Hepatocyte (in vitro differentiated cells): Measurements from ENCODE around the gene OR4C45. TPM values are rescaled to one million over a fixed set of nuclear protein-coding genes. Genes with fewer than 3 reads are reported as not detected.

ENCODE experiments used
- DNase-seq: peaks from one replicate; pipeline ENCODE4 v3.0.0-alpha.2; 2016; ENCODE audit warnings: low spot score
- H2AFZ ChIP-seq: fragments of 200-600 bp; sonication (generic); 2 replicates; pipeline ENCODE4 v1.6.0; 2016; ENCODE audit warnings: antibody characterized with exemption, mild to moderate bottlenecking
- H3K27ac ChIP-seq: fragments of 200-600 bp; sonication (generic); 2 replicates; pipeline ENCODE4 v1.5.1; 2016; ENCODE audit warnings: mild to moderate bottlenecking
- H3K27me3 ChIP-seq: fragments of 200-600 bp; sonication (generic); 2 replicates; pipeline ENCODE4 v1.6.1; 2016
- H3K36me3 ChIP-seq: fragments of 200-600 bp; sonication (generic); replicated peaks from 2 replicates; pipeline ENCODE4 v1.5.1; 2016; ENCODE audit warnings: low read depth; ENCODE audit not compliant: insufficient read depth
- H3K4me1 ChIP-seq: fragments of 200-600 bp; sonication (generic); 2 replicates; pipeline ENCODE4 v1.5.1; 2016; ENCODE audit warnings: mild to moderate bottlenecking, moderate library complexity; ENCODE audit not compliant: insufficient read depth
- H3K4me2 ChIP-seq: fragments of 200-600 bp; sonication (generic); 2 replicates; pipeline ENCODE4 v1.6.0; 2016
- H3K4me3 ChIP-seq: fragments of 200-600 bp; sonication (generic); 2 replicates; pipeline ENCODE4 v1.5.1; 2016; ENCODE audit warnings: mild to moderate bottlenecking
- H3K79me2 ChIP-seq: fragments of 200-600 bp; sonication (generic); 2 replicates; pipeline ENCODE4 v1.6.0; 2017; ENCODE audit warnings: mild to moderate bottlenecking
- H3K9me2 ChIP-seq: fragments of 200-600 bp; sonication (generic); replicated peaks from 2 replicates; pipeline ENCODE4 v1.6.0; 2017; ENCODE audit warnings: mild to moderate bottlenecking; ENCODE audit not compliant: insufficient read depth
- H3K9me3 ChIP-seq: fragments of 200-600 bp; sonication (generic); 2 replicates; pipeline ENCODE4 v1.5.1; 2016; ENCODE audit warnings: low read depth, mild to moderate bottlenecking
- H4K20me1 ChIP-seq: fragments of 200-600 bp; sonication (generic); 2 replicates; pipeline ENCODE4 v1.6.0; 2016; ENCODE audit warnings: mild to moderate bottlenecking; ENCODE audit not compliant: insufficient read depth, poor library complexity, severe bottlenecking
- EZH2 ChIP-seq: fragments of 200-600 bp; sonication (generic); IDR thresholded peaks from 2 replicates; pipeline ENCODE4 v1.6.1; 2016; ENCODE audit warnings: antibody characterized with exemption, mild to moderate bottlenecking, borderline replicate concordance
- EZH2phosphoT487 ChIP-seq: fragments of 200-600 bp; sonication (generic); IDR thresholded peaks from one replicate; pipeline ENCODE4 v1.6.1; 2018; ENCODE audit warnings: antibody characterized with exemption, mild to moderate bottlenecking, low read depth, moderate library complexity; ENCODE audit not compliant: unreplicated experiment, severe bottlenecking
- polyA plus RNA-seq: library from polyadenylated mRNA; unstranded; fragments of >200 nt; fragmentation: Nextera tagmentation; extraction: Ambion mirVana; gene quantifications from 2 replicates; pipeline ENCODE4 v1.2.1, GENCODE V29; 2016
- total RNA-seq: library from RNA; depleted of rRNA; stranded (reverse); fragments of >200 nt; gene quantifications from 2 replicates; pipeline ENCODE4 v1.2.3, GENCODE V29; 2014
- TF ChIP-seq, protein P1 (sequence below): fragments of 200-600 bp; sonication (generic); IDR thresholded peaks from 2 replicates; pipeline ENCODE4 v1.5.1; 2016; ENCODE audit warnings: antibody characterized with exemption, mild to moderate bottlenecking; ENCODE audit not compliant: poor library complexity

Gene OR4C45
- total and polyA plus RNA-seq, 2 experiments from 2014 or later: not detected

- Histone ChIP-seq H3K4me3 (no peak overlapping the region), H3K9me3 (peaks cover 6% of the 10 kb centered on the region), H3K4me1 (no peaks in the 10 kb centered on the region), H2AFZ (no peak overlapping the region), H3K27me3 (no peaks in the 10 kb centered on the region), H4K20me1 (no peaks in the 10 kb centered on the region), H3K4me2 (no peak overlapping the region), H3K36me3 (no peaks in the 10 kb centered on the region), H3K79me2 (no peaks in the 10 kb centered on the region), H3K9me2 (no peaks in the 10 kb centered on the region), H3K27ac (no peak overlapping the region)
- DNase-seq: no peak
- TF ChIP-seq EZH2: no peak
- no peak for TF ChIP-seq EZH2phosphoT487
- TF ChIP-seq, protein P1, sequence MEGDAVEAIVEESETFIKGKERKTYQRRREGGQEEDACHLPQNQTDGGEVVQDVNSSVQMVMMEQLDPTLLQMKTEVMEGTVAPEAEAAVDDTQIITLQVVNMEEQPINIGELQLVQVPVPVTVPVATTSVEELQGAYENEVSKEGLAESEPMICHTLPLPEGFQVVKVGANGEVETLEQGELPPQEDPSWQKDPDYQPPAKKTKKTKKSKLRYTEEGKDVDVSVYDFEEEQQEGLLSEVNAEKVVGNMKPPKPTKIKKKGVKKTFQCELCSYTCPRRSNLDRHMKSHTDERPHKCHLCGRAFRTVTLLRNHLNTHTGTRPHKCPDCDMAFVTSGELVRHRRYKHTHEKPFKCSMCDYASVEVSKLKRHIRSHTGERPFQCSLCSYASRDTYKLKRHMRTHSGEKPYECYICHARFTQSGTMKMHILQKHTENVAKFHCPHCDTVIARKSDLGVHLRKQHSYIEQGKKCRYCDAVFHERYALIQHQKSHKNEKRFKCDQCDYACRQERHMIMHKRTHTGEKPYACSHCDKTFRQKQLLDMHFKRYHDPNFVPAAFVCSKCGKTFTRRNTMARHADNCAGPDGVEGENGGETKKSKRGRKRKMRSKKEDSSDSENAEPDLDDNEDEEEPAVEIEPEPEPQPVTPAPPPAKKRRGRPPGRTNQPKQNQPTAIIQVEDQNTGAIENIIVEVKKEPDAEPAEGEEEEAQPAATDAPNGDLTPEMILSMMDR: no peak
Observed at GRCh38 chr11:50080256-50080655, 47.6 kb downstream of the OR4C45 start.

Other genes starting within 250 kb of the OR4C45 start
- not detected in 2 replicates for gene OR4C13, start 80.5 kb upstream of the OR4C45 start, total RNA-seq
- not detected in 2 replicates for gene OR4C13, start 80.5 kb upstream of the OR4C45 start, polyA plus RNA-seq
- gene OR4C12, start 50.3 kb upstream of the OR4C45 start, total RNA-seq: not detected in 2 replicates
- gene OR4C12, start 50.3 kb upstream of the OR4C45 start, polyA plus RNA-seq: not detected in 2 replicates